DOHH2 (cell line): ENCODE data around the gene HHAT.

Experiments
- H3F3A ChIP-seq: fragments of 200-600 bp; sonication (generic), shearing (Covaris generic); 2 replicates; pipeline ENCODE4 v1.6.0; 2016; ENCODE audit warnings: antibody characterized with exemption, mild to moderate bottlenecking; ENCODE audit not compliant: control insufficient read depth, insufficient read depth
- H3K27ac ChIP-seq: fragments of 200-600 bp; sonication (generic); 2 replicates; pipeline ENCODE4 v1.5.1; 2014; ENCODE audit warnings: low read depth, mild to moderate bottlenecking, low read length, moderate library complexity
- H3K27me3 ChIP-seq: fragments of 200-600 bp; sonication (generic); 2 replicates; pipeline ENCODE4 v1.6.1; 2014; ENCODE audit warnings: mild to moderate bottlenecking, low read length, mixed read lengths; ENCODE audit not compliant: control insufficient read depth
- H3K36me3 ChIP-seq: fragments of 200-600 bp; sonication (generic); 2 replicates; pipeline ENCODE4 v1.6.1; 2014; ENCODE audit warnings: mild to moderate bottlenecking, low read length, moderate library complexity, mixed read lengths; ENCODE audit not compliant: control insufficient read depth
- H3K4me1 ChIP-seq: fragments of 200-600 bp; sonication (generic); 2 replicates; pipeline ENCODE4 v1.6.1; 2014; ENCODE audit warnings: mild to moderate bottlenecking, low read length, mixed read lengths; ENCODE audit not compliant: control insufficient read depth
- H3K4me2 ChIP-seq: fragments of 200-600 bp; sonication (generic); 2 replicates; pipeline ENCODE4 v1.6.0; 2014; ENCODE audit warnings: mild to moderate bottlenecking, low read length, moderate library complexity
- H3K4me3 ChIP-seq: fragments of 200-600 bp; sonication (generic); 2 replicates; pipeline ENCODE4 v1.5.1; 2014; ENCODE audit warnings: mild to moderate bottlenecking, low read length, mixed read lengths
- H3K79me2 ChIP-seq: fragments of 200-600 bp; sonication (generic); 2 replicates; pipeline ENCODE4 v1.6.1; 2014; ENCODE audit warnings: mild to moderate bottlenecking, low read length, mixed read lengths; ENCODE audit not compliant: control insufficient read depth
- H3K9me2 ChIP-seq: fragments of 200-600 bp; sonication (generic); replicated peaks from 2 replicates; pipeline ENCODE4 v1.6.1; 2014; ENCODE audit warnings: mild to moderate bottlenecking, low read length, mixed read lengths; ENCODE audit not compliant: control insufficient read depth
- H3K9me3 ChIP-seq: fragments of 200-600 bp; sonication (generic); 2 replicates; pipeline ENCODE4 v1.6.1; 2014; ENCODE audit warnings: antibody characterized with exemption, low read length, mixed read lengths; ENCODE audit not compliant: control insufficient read depth, insufficient read depth
- H4K20me1 ChIP-seq: fragments of 200-600 bp; sonication (generic); 2 replicates; pipeline ENCODE4 v1.6.0; 2014; ENCODE audit warnings: low read depth, mild to moderate bottlenecking, antibody characterized with exemption, low read length, moderate library complexity; ENCODE audit not compliant: control insufficient read depth, insufficient read depth
- CTCF ChIP-seq: fragments of 200-600 bp; sonication (generic); IDR thresholded peaks from one replicate; pipeline ENCODE4 v1.5.1; 2014; ENCODE audit warnings: antibody characterized with exemption, mild to moderate bottlenecking, low read depth, low read length; ENCODE audit not compliant: poor library complexity, severe bottlenecking
- EZH2phosphoT487 ChIP-seq: fragments of 200-600 bp; sonication (generic); IDR thresholded peaks from 2 replicates; pipeline ENCODE4 v1.6.1; 2017; ENCODE audit warnings: borderline replicate concordance, mild to moderate bottlenecking, antibody characterized with exemption, low read length, moderate library complexity, mixed read lengths

HHAT gene

GRCh38 chr1:210487021-210487420 is 158.3 kb downstream of the HHAT start:
- H4K20me1 ChIP-seq = no peaks in the 10 kb centered on the region
- no peaks in the 10 kb centered on the region for H3K36me3 ChIP-seq
- no peaks in the 10 kb centered on the region for H3K27me3 ChIP-seq
- no peak overlapping the region for H3K4me3 ChIP-seq
- H3K9me2 ChIP-seq = no peaks in the 10 kb centered on the region
- no peak overlapping the region for H3K27ac ChIP-seq
- H3K4me2 ChIP-seq = no peak overlapping the region
- no peaks in the 10 kb centered on the region for H3K79me2 ChIP-seq
- TF ChIP-seq EZH2phosphoT487 (no peak), CTCF (no peak)
- H3K9me3 ChIP-seq = no peaks in the 10 kb centered on the region
- no peaks in the 10 kb centered on the region for H3K4me1 ChIP-seq
- H3F3A ChIP-seq = no peaks in the 10 kb centered on the region

- Histone ChIP-seq H3F3A (no peaks in the 10 kb centered on the region), H3K36me3 (no peaks in the 10 kb centered on the region), H3K4me1 (no peaks in the 10 kb centered on the region), H3K27ac (no peak overlapping the region), H4K20me1 (no peaks in the 10 kb centered on the region), H3K9me3 (no peaks in the 10 kb centered on the region), H3K9me2 (no peaks in the 10 kb centered on the region), H3K4me3 (no peak overlapping the region), H3K4me2 (no peak overlapping the region), H3K27me3 (no peaks in the 10 kb centered on the region), H3K79me2 (no peaks in the 10 kb centered on the region)
- TF ChIP-seq CTCF (no peak), EZH2phosphoT487 (no peak)
These were observed 160.8 kb downstream of the HHAT start for GRCh38 chr1:210489491-210489890.

GRCh38 chr1:210490781-210491180 is 162.1 kb downstream of the HHAT start:
- Histone ChIP-seq H3K4me3 (no peak overlapping the region), H3K79me2 (no peaks in the 10 kb centered on the region), H3F3A (no peaks in the 10 kb centered on the region), H4K20me1 (no peaks in the 10 kb centered on the region), H3K27ac (no peak overlapping the region), H3K4me1 (no peaks in the 10 kb centered on the region), H3K4me2 (no peak overlapping the region), H3K9me3 (no peaks in the 10 kb centered on the region), H3K9me2 (no peaks in the 10 kb centered on the region), H3K27me3 (no peaks in the 10 kb centered on the region), H3K36me3 (no peaks in the 10 kb centered on the region)
- TF ChIP-seq CTCF (no peak), EZH2phosphoT487 (no peak)

GRCh38 chr1:210496063-210496462 is 167.4 kb downstream of the HHAT start:
- H3K27me3 ChIP-seq = no peaks in the 10 kb centered on the region
- H3K4me1 ChIP-seq = no peaks in the 10 kb centered on the region
- H3K9me2 ChIP-seq = no peaks in the 10 kb centered on the region
- H3K4me2 ChIP-seq = no peak overlapping the region
- no peaks in the 10 kb centered on the region for H3K79me2 ChIP-seq
- no peak overlapping the region for H3K27ac ChIP-seq
- no peak for TF ChIP-seq CTCF
- TF ChIP-seq EZH2phosphoT487 = no peak
- H3K9me3 ChIP-seq = no peaks in the 10 kb centered on the region
- H3K4me3 ChIP-seq = no peak overlapping the region
- no peaks in the 10 kb centered on the region for H4K20me1 ChIP-seq
- no peaks in the 10 kb centered on the region for H3K36me3 ChIP-seq
- H3F3A ChIP-seq = no peaks in the 10 kb centered on the region
